NCI-H2171 (cell line): ENCODE measurements around the gene LRRC59.
A peak's percentile ranks its signal among the peaks of the same experiment; 100 is the strongest.
"Not testable (repeated sequence)": the region's sequence is repeated elsewhere in the genome, so short reads cannot be mapped to it uniquely, and the experiment has no call there.

ENCODE experiments used
- DNase-seq: peaks from one replicate; lab custom pipeline; 2025; lab: John Stamatoyannopoulos, UW

Gene LRRC59

DNA sequence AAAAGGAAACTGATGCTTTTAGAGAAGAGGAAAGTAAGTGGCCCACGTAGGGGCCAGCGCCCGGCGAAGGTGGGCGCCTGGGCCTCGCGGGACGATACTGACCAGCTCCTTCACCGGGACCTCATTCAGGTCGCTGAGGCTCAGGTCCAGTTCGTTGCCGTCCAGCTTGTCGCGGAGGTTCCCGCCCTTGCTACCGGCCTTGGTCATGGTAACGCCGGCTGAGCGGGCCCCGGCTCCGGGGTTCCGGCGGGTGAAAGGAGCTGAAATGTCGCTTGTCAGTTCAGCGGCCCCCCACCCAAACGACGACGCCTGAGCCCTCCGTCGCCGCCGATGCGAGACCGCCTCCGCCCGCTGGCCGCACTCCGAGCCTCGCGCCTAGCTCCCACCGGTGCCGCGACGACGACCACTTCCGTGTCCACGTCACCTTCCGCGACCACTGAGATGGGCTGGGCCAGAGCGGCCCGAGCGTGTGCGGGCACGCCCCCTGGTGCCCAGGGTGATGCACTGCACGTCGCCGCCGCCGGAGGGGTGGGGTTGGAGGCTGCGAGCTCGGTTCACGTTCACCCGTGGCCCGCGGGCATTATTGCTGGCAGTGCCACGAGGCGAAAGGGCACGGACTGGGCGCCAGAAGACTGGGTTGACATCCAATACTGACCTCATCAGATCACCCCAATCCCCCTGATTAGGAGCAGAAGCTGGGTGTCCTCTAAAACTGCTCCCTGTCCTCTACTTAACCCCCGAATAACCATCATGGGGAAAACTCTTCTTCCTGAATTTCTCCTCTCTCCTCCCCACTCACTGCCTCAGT is at the start of gene LRRC59:
TSS of gene LRRC59 (minus strand) at position 413 of the 808 bp plus-strand sequence. CDS start at position 207, 206 bp downstream.
- DNase-seq = peak; percentile 72

DNA sequence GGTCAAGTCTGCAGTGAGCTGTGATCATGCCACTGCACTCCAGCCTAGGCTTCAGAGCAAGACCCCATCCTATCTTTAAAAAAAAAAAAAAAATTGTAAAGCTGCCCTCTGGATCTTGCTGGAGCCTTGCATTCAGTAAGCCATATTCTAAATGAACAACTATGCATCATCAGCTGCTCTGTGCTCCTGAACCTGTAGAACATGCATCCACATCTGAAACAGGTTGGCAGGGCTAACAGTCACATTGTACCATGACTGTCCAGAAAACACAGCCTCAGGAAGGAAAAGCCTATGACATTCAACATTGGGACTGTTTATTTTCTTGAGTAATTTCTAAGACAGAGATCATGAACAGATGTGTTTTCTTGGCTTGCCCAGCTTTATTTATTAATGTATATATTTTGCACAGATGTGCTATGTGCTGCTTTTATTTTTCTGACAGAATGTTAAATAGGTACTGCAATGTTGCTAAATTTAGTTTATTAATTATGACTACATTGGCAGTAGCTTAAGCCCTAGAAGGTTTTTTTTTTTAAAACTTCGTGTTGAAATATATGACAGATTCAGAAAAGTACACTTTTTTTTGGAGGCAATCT is 48.5 kb upstream of the LRRC59 start:
- DNase-seq = no peak

DNA sequence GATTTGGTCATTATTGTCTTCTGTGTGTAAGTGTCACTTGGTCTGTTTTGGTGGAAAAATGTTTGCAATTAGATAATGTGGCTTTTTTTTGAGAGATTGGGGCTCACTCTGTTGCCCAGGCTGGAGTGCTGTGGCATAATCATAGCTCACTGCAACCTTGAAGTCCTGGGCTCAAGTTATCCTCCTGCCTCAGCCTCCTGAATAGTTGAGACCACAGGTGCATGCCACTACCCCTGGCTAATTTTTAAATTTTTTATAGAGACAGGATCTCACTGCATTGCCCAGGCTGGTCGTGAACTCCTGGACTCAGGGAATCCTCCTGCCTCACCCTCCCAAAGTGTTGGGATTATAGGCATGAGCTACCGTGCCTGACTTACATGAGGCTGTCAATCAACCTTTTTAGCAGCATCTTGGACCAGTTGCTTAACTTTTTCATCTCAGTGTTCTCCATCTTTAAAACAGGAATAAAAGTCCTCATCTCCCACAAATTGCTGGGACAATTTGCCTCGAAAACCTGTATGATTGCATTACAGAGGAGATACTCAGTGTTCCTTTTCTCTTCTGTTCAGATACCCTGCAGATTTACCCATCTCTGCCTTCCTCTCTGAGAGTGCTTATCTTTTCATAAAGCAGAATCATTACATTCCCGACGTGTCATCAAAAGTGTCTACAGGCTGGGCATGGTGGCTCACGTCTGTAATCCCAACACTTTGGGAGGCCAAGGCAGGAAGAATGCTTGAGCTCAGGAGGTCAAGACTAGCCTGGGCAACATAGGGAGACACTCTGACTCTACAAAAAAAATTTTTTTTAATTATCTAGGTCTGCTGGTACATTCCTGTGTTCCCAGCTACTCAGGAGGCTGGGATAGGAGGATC is 47.8 kb upstream of the LRRC59 start:
- no peak for DNase-seq

DNA sequence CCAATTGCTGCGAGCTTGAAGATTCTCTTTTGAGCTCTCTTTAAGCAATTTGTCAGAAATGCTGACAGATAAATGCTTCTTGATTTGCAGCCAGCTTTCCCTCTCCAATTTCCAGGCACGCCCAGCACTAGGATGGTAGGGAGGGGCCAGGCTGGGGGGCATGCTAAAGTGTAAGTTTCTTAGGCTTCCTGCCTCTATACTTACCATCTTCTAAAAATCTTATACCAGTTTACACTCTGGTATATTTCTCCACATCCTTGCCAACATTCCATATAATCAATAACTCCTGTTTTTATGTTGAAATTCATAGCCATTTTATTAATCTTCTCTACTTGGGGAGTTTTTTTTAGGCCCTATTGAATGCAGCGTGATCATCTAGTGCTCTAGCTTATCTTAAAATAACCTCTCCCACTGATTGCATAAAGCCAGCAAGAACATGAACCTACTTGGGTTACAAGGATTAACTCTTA is 46.2 kb upstream of the LRRC59 start:
- DNase-seq = peak; percentile 38

DNA sequence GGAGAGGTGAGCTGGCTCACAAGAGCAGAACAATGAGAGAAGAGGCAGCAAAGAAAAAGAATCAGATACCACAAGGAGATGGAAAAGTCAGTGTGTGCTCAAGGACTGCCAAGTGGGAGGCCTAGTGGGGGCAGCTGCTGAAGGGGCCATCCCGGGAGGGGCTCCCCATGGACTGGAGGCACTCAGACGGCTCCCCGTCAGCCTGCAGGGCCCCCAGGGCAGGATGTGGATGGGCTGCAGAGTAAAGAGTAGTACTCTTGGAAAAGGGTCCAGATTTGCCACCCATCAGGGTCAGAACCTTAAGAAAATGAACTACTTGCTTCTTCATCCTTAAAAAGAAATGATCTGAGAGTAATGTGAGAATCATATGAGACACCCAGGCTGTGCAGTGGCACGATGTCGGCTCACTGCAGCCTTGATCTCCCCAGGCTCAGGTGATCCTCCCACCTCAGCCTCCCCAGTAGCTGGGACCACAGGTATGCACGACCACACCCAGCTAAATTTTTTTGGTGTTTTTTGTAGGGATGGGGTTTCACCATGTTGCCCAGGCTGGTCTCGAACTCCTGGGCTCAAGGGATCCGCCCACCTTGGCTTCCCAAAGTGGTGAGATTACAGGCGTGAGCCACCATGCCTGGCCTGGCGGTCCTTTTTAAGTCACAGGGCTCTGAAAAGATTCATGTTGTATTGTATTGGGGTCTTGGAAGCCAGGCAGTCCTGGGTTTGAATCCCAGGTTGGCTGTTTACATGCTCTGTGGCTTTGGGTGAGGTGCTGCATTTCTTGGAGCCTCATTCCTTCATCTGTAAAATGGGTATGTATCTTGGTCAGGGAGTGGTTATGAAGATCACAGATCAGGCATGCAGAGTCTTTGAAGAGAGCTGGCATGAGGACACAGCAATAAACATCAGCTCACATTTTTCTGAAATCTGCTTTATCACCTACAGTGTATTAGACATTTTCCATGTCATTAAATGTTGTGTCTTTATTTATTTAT is 43.8 kb upstream of the LRRC59 start:
- no peak for DNase-seq

DNA sequence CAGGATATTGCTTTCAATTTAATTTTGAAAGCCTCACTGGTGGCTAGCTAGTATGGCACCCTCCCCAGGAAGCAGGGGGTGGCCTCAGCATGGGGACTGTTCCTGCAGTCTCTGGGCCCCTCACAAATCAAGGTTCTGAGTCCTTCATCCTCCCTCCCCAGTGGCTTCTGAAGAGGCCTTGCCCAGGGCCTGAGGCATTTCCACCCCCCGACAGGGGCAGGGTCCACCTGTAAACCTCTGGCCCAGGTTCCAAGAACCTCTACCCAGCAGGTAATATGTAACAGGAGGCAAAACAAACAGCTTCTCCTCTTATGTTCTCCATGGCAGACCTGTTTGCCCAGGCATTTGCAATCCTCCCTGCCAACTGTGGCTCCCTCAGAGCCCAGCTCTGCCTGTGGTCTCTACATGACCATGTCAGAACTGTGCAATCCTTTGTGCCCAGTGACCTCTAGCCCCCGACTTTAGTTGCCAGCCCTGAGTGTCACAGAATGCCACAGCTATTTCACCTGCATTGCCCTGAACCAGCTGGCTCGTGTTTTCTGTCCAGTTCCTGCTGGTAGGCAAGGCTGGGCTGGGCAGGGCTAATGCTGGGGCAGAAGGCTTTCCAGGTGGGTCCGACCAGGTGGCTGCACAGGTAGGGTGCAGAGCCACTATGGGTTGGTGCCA is 43.0 kb upstream of the LRRC59 start:
- no peak for DNase-seq

DNA sequence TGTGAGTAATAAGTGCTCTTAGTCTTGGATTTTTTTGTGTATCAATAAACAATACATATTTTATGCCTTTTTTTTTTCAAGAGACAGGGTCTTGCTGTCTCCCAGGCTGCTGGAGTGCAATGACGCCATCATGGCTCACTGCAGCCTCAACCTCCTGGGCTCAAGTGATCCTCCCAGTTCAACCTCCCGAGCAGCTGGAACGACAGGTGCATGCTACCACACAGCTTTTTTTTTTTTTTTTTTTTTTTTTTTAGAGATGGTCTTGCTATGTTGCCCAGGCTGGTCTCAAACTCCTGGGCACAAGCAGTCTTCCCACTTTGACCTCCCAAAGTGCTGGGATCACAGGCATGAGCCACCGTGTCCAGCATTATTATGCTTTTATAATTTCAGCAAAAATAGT is 41.7 kb upstream of the LRRC59 start:
- DNase-seq = no peak

DNA sequence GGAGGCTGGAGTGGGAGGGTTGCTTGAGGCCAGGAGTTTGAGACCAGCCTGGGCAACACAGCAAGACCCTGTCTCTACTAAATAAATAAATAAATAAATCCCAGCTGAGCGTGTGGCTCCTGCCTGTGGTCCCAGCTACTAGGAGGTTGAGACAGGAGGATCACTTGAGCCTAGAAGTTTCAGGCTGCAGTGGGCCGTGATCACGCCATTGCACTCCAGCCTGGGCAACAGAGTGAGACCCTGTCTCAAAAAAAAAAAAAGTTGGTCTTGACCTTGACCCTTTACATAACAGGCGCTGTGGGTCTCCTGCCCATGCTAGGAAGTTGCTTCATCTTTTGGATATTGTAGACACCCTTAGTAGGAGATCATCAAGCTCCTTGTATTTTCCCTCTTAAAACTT is 40.1 kb upstream of the LRRC59 start:
- no peak for DNase-seq

DNA sequence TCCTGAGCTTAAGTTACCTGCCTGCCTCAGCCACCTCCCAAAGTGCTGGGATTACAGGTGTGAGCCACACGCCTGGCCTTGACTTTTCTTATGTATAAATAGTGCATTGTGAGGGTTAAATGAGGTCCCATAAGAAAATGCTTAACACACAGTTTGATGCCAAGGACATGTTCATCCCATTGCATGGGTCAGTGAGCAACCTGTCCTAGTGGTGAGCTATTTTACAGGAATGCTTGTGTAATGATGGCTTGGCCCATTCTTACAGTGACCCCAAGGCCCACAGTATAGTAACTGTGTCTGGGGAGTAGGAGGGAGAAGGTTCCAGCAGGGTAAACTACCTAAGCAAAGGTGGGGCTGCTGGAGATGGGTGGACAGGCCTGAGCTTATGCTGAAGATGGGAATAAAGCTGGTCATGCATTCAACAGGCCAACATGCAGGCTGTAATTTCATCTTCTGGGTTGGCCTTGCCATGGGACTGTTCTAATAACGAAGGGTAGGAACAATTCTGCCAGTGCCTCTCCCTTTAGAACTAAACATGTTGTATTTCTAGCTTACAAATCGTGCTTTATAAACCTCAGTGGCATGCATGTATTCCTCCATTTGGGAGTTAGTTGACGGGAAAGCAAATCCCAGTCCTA is 34.9 kb upstream of the LRRC59 start:
- no peak for DNase-seq

DNA sequence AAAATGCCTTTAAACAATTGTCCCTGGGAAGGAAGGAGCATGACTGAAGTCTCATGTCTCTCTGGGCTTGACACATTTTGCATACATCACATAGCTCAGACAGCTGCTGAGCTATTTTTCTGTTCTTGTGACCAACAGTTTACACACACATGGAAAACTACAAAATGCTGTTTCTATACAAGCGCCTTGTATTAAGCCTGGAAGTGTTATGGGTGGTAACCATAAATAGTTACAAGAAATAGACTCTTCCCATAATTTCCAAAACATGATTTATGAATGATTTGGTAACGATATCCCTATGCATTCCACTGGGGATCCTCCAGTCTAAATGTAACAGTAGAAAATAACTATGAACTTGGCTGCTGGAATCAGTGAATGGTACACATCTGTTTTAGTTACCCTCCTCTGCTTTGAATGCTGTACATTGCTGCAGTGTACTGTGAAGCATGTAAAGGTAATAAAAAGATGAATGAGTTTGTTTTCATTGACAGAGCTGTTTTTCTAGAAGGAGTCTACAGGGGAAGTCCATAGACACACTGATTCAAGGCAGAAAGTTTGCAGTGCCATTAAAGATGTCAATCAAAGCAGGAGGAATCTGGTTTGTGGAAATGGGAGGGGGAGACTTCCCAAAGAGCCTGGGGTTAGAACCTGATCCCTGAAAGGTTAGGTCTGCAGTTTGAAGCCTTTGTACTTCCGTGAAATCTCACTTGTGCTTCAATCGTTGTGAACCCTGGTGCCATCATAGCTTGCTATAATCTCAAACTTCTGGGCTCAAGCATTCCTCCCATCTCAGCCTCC is 33.7 kb upstream of the LRRC59 start:
- DNase-seq = no peak

DNA sequence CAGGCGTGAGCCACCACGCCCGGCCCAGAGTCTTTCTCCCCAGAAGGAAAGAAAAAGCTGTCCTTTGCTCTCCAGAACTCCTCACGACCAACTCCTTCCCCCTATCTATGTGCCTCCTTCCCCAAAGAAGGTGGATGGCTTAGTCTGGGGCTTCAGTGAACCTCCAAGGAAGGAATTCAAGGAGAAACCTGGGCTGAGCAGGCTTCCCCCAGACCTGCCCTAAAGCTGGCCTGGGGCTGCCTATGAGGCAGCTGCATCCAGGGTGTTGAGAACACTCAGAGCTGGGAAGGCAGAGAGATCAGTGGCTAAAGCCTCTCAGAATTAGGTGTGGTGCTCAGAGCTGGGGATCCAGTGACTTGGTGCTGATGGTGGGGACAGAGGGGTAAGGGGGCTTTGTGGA is 32.5 kb upstream of the LRRC59 start:
- DNase-seq = no peak

DNA sequence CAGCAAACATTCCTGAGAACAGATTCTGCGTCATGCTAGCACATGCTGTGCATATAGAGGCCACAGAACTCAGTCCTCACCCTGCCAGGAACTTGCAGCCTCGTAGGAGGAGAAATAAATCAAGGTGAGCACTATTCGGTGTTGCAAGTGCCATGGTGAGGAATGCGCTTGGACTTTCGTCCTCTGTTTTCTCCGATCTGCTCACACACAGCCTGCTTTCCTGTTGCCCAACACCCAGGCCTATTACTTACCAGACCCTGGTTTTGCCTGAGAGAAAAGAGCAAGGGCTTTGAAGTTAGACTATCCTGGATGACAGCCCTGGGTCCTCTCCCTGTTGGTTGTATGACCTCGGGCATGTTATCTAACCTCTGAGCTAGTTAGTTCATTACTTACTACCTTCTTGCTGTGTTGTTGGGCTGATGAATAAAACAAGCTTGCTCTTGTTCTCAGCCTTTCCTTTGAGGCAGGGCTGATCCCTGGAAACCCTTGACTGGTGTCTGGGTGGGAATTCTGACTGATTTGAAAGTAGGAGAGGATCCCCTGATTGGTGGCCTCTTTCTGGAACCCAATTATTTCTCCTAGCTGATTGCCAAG is 31.6 kb upstream of the LRRC59 start:
- no peak for DNase-seq

DNA sequence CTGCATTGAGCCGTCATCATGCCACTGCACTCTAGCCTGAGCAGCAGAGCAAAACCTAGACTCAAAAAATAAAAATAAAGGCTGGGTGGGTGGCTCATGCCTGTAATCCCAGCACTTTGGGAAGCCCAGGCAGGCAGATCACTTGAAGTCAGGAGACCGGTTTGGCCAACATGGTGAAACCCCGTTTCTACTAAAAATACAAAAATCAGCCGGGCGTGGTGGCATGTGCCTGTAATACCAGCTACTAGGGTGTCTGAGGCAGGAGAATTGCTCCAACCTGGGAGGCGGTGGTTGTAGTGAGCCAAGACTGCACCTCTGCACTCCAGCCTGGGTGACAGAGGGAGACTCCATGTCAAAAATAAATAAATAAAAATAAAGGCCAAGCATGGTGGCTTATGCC is 30.8 kb upstream of the LRRC59 start:
- not testable (repeated sequence) for DNase-seq

DNA sequence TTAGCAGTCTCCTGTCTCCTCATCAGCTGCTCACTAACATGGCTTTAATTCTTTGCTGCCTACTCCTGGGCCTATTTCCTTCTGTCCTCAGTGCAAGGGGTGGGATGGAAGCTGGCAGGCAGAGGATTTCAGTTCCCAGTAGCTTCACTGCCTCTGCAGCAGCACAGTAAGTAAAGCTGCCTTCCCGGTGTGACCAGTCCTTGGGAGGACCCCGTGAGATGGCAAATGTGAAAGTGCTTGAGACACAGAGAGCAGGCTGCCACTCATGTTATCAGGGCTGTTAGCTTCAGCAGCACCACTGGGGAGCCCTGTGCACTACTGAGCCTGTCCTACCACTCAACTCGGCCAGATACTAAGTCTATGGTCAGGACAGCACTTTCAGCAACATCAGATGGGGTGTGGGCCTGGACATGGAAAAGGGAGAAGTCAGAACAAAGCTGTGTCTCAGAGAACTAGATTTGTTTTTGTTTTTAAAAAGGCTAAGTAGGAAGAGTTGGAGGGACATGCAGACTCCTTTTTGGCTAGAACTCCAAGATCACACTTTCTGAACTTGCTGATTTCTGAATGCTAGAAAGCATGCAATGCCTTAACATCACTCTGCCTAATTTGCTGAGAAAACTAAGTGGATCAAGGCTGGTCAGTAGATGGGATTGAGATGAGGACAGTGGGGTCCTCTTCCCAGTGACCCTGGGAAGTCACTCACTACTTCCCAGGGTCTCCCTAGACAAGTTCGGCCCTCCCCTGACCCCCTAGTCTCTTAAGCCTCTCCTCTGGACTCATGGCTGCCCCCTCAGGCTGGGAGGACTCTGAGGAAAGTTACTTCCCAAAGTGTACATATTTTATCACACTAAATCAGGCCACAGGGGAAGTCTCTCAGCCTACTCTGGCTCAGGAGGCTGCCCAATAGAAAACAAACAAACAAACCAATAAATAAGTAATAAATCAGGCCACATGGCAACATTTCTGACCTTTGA is 29.8 kb upstream of the LRRC59 start:
- no peak for DNase-seq

DNA sequence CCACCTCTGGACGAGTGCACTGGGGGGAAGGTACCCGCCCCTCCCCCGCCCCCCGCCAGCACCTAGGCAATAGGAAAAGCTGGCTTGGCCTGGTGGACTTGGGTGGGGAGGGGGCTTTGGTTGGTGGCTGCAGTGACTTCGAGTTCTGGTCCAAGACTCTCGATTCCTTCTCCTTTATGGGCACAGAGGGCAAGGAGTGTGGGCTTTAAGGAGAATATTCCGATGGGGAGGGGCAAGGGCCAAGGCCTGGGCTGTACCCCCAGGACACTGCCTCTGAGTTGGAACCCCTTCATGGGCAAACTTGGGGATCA is 29.1 kb upstream of the LRRC59 start:
- DNase-seq = no peak

DNA sequence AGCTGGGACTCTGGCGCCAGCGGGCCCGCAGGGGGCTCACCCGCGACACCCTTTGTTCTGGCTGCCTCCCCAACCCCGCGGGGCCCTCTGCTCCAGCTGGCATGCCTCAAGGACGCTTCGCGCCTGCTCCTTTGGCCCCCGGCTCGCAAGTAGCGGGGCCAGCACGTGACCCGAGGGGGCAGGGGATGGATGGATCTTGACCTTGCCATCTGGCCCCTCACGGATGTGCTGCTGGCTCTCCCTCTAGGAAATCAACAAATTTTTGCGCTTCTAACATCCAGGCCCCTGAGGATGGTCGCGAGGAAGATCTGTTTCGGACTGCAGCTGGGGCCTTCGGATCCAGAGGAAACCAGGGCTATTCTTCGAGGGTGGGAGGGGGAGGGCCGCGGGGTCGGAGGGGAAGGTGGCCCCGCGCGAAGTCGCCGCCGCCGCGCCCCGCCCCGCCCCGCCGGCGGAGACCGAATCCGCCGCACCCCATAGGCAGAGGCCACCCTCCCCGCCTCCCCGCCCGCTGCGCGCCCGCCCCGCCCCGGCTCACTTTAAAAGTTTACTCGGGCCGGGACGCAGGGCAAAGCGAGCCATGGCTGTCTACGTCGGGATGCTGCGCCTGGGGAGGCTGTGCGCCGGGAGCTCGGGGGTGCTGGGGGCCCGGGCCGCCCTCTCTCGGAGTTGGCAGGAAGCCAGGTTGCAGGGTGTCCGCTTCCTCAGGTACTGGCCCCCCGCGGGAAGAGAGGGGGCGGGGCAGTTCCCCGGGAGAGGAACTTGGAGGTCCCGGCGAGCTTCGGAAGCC is 28.6 kb upstream of the LRRC59 start, which contains the start of gene ACSF2:
TSS of gene ACSF2 (plus strand) at position 537 of the 790 bp plus-strand sequence. CDS start at position 581, 44 bp downstream.
- DNase-seq = peak; percentile 65
